Measurements from ENCODE around the gene ZNF593. TPM values are rescaled to one million over a fixed set of nuclear protein-coding genes. Genes with fewer than 3 reads are reported as not detected.

Gene ZNF593
- total RNA-seq (10 to 100 TPM; 86.4 to 87.9 TPM), polyA plus RNA-seq (26.2 TPM)

GRCh38 chr1:26169669-26170471, at the start of gene ZNF593:
ZNF593 (plus strand) TSS chr1:26169908; CDS start chr1:26169984, 76 bp downstream.
- Mint-ChIP-seq H3K36me3 (peaks cover 0 to 6% (median 0%) of the 10 kb centered on the region in 3 donors), H3K27ac (peak within 1 kb of the TSS; percentile 39 to 97 (median 85)), H3K4me3 (peak within 1 kb of the TSS; percentile 86 to 95 (median 88)), H3K9me3 (no peaks in the 10 kb centered on the region), H3K27me3 (peaks cover 0 to 2% of the 10 kb centered on the region in 2 donors), H3K4me1 (peaks cover 12 to 25% (median 22%) of the 10 kb centered on the region in 3 donors)
- Histone ChIP-seq H3K4me1 (ENCODE audit: insufficient read depth, low read length) (peaks cover 17% of the 10 kb centered on the region), H3K27ac (ENCODE audit: low read depth, low read length) (peak within 1 kb of the TSS; percentile 86), H3K4me3 (ENCODE audit: low read length) (peak within 1 kb of the TSS; percentile 68), H3K27me3 (ENCODE audit: insufficient read depth, low read length, poor library complexity, severe bottlenecking) (no peaks in the 10 kb centered on the region), H3K36me3 (ENCODE audit: insufficient read depth, low read length) (no peaks in the 10 kb centered on the region), H3K9me3 (ENCODE audit: low read length) (no peaks in the 10 kb centered on the region)
- ChIA-PET POLR2A (interaction anchor here (1.0 to 1.1 kb wide), 2 partner anchors 64 to 221 kb away, joined by 3 to 6 read pairs; partner anchors contain the start of gene CEP85), CTCF (interaction anchor here (0.7 to 8.2 kb wide), 37 partner anchors 9 to 272 kb away, joined by 3 to 87 read pairs (median 5); partner anchors contain the start of genes CATSPER4, CD52, CEP85 and DHDDS)
- peak; percentile 71 to 88 (median 81) for DNase-seq

GRCh38 chr1:26121854-26122773, 47.6 kb upstream of the ZNF593 start:
- CTCF ChIA-PET = interaction anchor here (1.1 to 5.6 kb wide), 4 partner anchors 9 to 23 kb away, joined by 3 to 22 read pairs (median 4); no protein-coding TSS in a partner anchor
- H3K4me3 ChIP-seq (ENCODE audit: low read length) = no peak overlapping the region
- POLR2A ChIA-PET = interaction anchor here (0.5 kb wide), 1 partner anchor 8 kb away, joined by 4 read pairs; no protein-coding TSS in a partner anchor
- DNase-seq = no peak
- peaks cover 0 to 54% (median 1%) of the 10 kb centered on the region in 3 donors for H3K36me3 Mint-ChIP-seq
- no peak overlapping the region for H3K27ac Mint-ChIP-seq
- H3K4me1 ChIP-seq (ENCODE audit: insufficient read depth, low read length) = peaks cover 18% of the 10 kb centered on the region
- peaks cover 26 to 54% (median 39%) of the 10 kb centered on the region in 3 donors for H3K4me1 Mint-ChIP-seq
- no peaks in the 10 kb centered on the region for H3K9me3 ChIP-seq (ENCODE audit: low read length)
- no peaks in the 10 kb centered on the region for H3K27me3 Mint-ChIP-seq
- H3K27ac ChIP-seq (ENCODE audit: low read depth, low read length) = no peak overlapping the region
- H3K27me3 ChIP-seq (ENCODE audit: insufficient read depth, low read length, poor library complexity, severe bottlenecking) = no peaks in the 10 kb centered on the region
- H3K4me3 Mint-ChIP-seq = no peak overlapping the region
- H3K36me3 ChIP-seq (ENCODE audit: insufficient read depth, low read length) = peaks cover 6% of the 10 kb centered on the region
- no peaks in the 10 kb centered on the region for H3K9me3 Mint-ChIP-seq

GRCh38 chr1:26122988-26123973, 46.4 kb upstream of the ZNF593 start:
- DNase-seq = no peak
- peak overlapping the region in 1 of 7 donors; percentile 9 for H3K4me3 Mint-ChIP-seq
- CTCF ChIA-PET = interaction anchor here (1.0 to 5.6 kb wide), 6 partner anchors 14 to 111 kb away, joined by 3 to 22 read pairs (median 5); partner anchors contain the start of gene CEP85

GRCh38 chr1:26124418-26125331, 45.0 kb upstream of the ZNF593 start:
- Mint-ChIP-seq H3K4me3 (no peak overlapping the region), H3K4me1 (peaks cover 35 to 61% (median 54%) of the 10 kb centered on the region in 3 donors)

More at GRCh38 chr1:26122988-26123973, 46.4 kb upstream of the ZNF593 start:
- Histone ChIP-seq H3K36me3 (ENCODE audit: insufficient read depth, low read length) (peaks cover 3% of the 10 kb centered on the region), H3K4me1 (ENCODE audit: insufficient read depth, low read length) (peaks cover 29% of the 10 kb centered on the region), H3K9me3 (ENCODE audit: low read length) (no peaks in the 10 kb centered on the region), H3K4me3 (ENCODE audit: low read length) (no peak overlapping the region), H3K27me3 (ENCODE audit: insufficient read depth, low read length, poor library complexity, severe bottlenecking) (no peaks in the 10 kb centered on the region), H3K27ac (ENCODE audit: low read depth, low read length) (peak overlapping the region; percentile 51)
- POLR2A ChIA-PET = interaction anchor here (0.8 to 1.0 kb wide), 3 partner anchors 10 to 22 kb away, joined by 3 to 5 read pairs (median 3); partner anchors contain the start of gene PDIK1L
- Mint-ChIP-seq H3K27ac (peak overlapping the region in 3 of 8 donors; percentile 22 to 75 (median 62)), H3K36me3 (peaks cover 0 to 44% (median 1%) of the 10 kb centered on the region in 3 donors), H3K4me1 (peaks cover 36 to 62% (median 49%) of the 10 kb centered on the region in 3 donors), H3K27me3 (peaks cover 0 to 5% of the 10 kb centered on the region in 2 donors), H3K9me3 (no peaks in the 10 kb centered on the region)

GRCh38 chr1:26125382-26125781, 44.3 kb upstream of the ZNF593 start:
- Mint-ChIP-seq H3K4me3 (no peak overlapping the region), H3K27ac (peak overlapping the region in 3 of 8 donors; percentile 7 to 91 (median 58)), H3K4me1 (peaks cover 32 to 53% (median 49%) of the 10 kb centered on the region in 3 donors), H3K27me3 (peaks cover 0 to 8% of the 10 kb centered on the region in 2 donors), H3K9me3 (no peaks in the 10 kb centered on the region), H3K36me3 (peaks cover 0 to 25% (median 1%) of the 10 kb centered on the region in 3 donors)
- H3K27ac ChIP-seq (ENCODE audit: low read depth, low read length) = peak overlapping the region; percentile 79
- ChIA-PET CTCF (interaction anchor here (1.5 to 2.5 kb wide), 2 partner anchors 20 to 35 kb away, joined by 3 to 39 read pairs; no protein-coding TSS in a partner anchor), POLR2A (interaction anchor here (2.3 to 2.7 kb wide), 2 partner anchors 14 to 20 kb away, joined by 14 to 24 read pairs; partner anchors contain the start of gene PDIK1L)
- H3K4me1 ChIP-seq (ENCODE audit: insufficient read depth, low read length) = peaks cover 29% of the 10 kb centered on the region
- H3K27me3 ChIP-seq (ENCODE audit: insufficient read depth, low read length, poor library complexity, severe bottlenecking) = no peaks in the 10 kb centered on the region
- H3K36me3 ChIP-seq (ENCODE audit: insufficient read depth, low read length) = no peaks in the 10 kb centered on the region
- H3K4me3 ChIP-seq (ENCODE audit: low read length) = no peak overlapping the region
- DNase-seq = no peak
- H3K9me3 ChIP-seq (ENCODE audit: low read length) = no peaks in the 10 kb centered on the region

More at GRCh38 chr1:26124418-26125331, 45.0 kb upstream of the ZNF593 start:
- H3K27ac ChIP-seq (ENCODE audit: low read depth, low read length) = peak overlapping the region; percentile 79
- peaks cover 29% of the 10 kb centered on the region for H3K4me1 ChIP-seq (ENCODE audit: insufficient read depth, low read length)
- H3K9me3 Mint-ChIP-seq = no peaks in the 10 kb centered on the region
- H3K27me3 ChIP-seq (ENCODE audit: insufficient read depth, low read length, poor library complexity, severe bottlenecking) = no peaks in the 10 kb centered on the region
- H3K27ac Mint-ChIP-seq = peak overlapping the region in 2 of 8 donors; percentile 7 to 29
- CTCF ChIA-PET = interaction anchor here (1.6 to 5.6 kb wide), 3 partner anchors 17 to 110 kb away, joined by 6 to 22 read pairs (median 10); partner anchors contain the start of gene CEP85
- POLR2A ChIA-PET = no interaction called here
- H3K9me3 ChIP-seq (ENCODE audit: low read length) = no peaks in the 10 kb centered on the region
- no peak for DNase-seq
- no peak overlapping the region for H3K4me3 ChIP-seq (ENCODE audit: low read length)
- H3K27me3 Mint-ChIP-seq = peaks cover 0 to 8% of the 10 kb centered on the region in 2 donors
- H3K36me3 Mint-ChIP-seq = peaks cover 0 to 32% (median 1%) of the 10 kb centered on the region in 3 donors
- H3K36me3 ChIP-seq (ENCODE audit: insufficient read depth, low read length) = no peaks in the 10 kb centered on the region

GRCh38 chr1:26125946-26126320, 43.8 kb upstream of the ZNF593 start:
- Mint-ChIP-seq H3K27ac (peak overlapping the region; percentile 58 to 93 (median 89)), H3K4me3 (peak overlapping the region in 5 of 7 donors; percentile 22 to 82 (median 71)), H3K4me1 (peaks cover 32 to 53% (median 48%) of the 10 kb centered on the region in 3 donors), H3K27me3 (peaks cover 0 to 13% of the 10 kb centered on the region in 2 donors), H3K36me3 (peaks cover 0 to 24% (median 1%) of the 10 kb centered on the region in 3 donors), H3K9me3 (no peaks in the 10 kb centered on the region)
- no peak for DNase-seq
- ChIA-PET CTCF (interaction anchor here (1.1 to 3.4 kb wide), 10 partner anchors 11 to 291 kb away, joined by 3 to 39 read pairs (median 4); partner anchors contain the start of gene ZNF593), POLR2A (interaction anchor here (0.9 to 2.7 kb wide), 4 partner anchors 11 to 306 kb away, joined by 4 to 24 read pairs (median 9); partner anchors contain the start of genes DHDDS and PDIK1L)
- Histone ChIP-seq H3K4me3 (ENCODE audit: low read length) (no peak overlapping the region), H3K9me3 (ENCODE audit: low read length) (no peaks in the 10 kb centered on the region), H3K36me3 (ENCODE audit: insufficient read depth, low read length) (no peaks in the 10 kb centered on the region), H3K27me3 (ENCODE audit: insufficient read depth, low read length, poor library complexity, severe bottlenecking) (no peaks in the 10 kb centered on the region), H3K27ac (ENCODE audit: low read depth, low read length) (peak overlapping the region; percentile 79), H3K4me1 (ENCODE audit: insufficient read depth, low read length) (peaks cover 29% of the 10 kb centered on the region)

All from CD8-positive, alpha-beta memory T cell (primary cell).